Brain microvascular endothelial cell (primary cell): Measurements from ENCODE around the gene PCGF3.

Experiments used
- DNase-seq: peaks from one replicate; pipeline ENCODE4 v3.0.0-alpha.2; 2020
- H3K27ac ChIP-seq: fragments of 250-450 bp; sonication (Bioruptor Pico); 2 replicates; pipeline ENCODE4 v1.5.1; 2020; ENCODE audit warnings: mild to moderate bottlenecking, moderate library complexity
- H3K27me3 ChIP-seq: fragments of 250-450 bp; sonication (Bioruptor Pico); replicated peaks from 2 replicates; pipeline ENCODE4 v1.5.1; 2020; ENCODE audit warnings: mild to moderate bottlenecking
- H3K36me3 ChIP-seq: fragments of 250-450 bp; sonication (Bioruptor Pico); replicated peaks from 2 replicates; pipeline ENCODE4 v1.5.1; 2020; ENCODE audit warnings: mild to moderate bottlenecking
- H3K4me3 ChIP-seq: 2 replicates; pipeline ENCODE4 v1.5.1; 2011; ENCODE audit warnings: low read depth, mild to moderate bottlenecking, control low read depth, low read length, moderate library complexity
- in situ Hi-C: cut with HindIII; loops from 2 replicates; pipeline ENCODE4 v1.10.0; 2017; ENCODE audit warnings: low sequenced_read_pairs, low pct_ligation_motif_present
- TF ChIP-seq, protein P1 (sequence below): IDR thresholded peaks from 2 replicates; pipeline ENCODE4 v1.5.1; 2011; ENCODE audit warnings: low read depth, mild to moderate bottlenecking, moderate library complexity, low read length, control low read depth, inconsistent platforms; ENCODE audit errors: missing control alignments

PCGF3 gene

DNA sequence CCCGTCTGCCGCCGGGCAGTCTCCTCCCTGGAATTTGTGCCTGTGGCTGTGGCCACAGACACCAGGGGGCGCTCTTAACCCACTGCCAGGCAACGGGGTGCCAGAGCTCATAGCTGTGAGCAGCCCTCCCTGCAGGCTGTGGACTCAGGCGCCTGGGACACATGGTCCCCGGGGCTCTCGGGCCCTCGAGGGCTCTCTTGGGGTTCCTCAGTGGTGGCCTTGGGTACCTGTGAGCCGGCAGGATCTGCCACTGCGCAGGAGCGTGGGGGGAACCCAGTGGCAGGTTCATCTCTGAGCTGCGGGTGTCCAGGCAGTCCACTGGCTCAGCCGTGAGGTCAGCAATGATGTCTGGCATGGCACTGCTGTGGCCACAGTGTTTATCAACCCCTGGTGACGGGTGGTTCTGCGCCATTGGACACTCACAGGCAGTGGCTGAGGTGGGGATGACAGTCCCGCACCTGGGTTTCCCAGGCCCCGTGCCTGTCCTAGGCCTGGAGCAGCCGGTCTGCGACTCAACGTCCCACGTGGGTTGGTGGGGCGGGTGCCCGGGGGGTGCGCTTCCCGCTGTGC lies 37.2 kb downstream of the PCGF3 start:
- Histone ChIP-seq H3K27me3 (no peaks in the 10 kb centered on the region), H3K36me3 (peaks cover 39% of the 10 kb centered on the region), H3K27ac (no peak overlapping the region), H3K4me3 (no peak overlapping the region)
- TF ChIP-seq, protein P1, sequence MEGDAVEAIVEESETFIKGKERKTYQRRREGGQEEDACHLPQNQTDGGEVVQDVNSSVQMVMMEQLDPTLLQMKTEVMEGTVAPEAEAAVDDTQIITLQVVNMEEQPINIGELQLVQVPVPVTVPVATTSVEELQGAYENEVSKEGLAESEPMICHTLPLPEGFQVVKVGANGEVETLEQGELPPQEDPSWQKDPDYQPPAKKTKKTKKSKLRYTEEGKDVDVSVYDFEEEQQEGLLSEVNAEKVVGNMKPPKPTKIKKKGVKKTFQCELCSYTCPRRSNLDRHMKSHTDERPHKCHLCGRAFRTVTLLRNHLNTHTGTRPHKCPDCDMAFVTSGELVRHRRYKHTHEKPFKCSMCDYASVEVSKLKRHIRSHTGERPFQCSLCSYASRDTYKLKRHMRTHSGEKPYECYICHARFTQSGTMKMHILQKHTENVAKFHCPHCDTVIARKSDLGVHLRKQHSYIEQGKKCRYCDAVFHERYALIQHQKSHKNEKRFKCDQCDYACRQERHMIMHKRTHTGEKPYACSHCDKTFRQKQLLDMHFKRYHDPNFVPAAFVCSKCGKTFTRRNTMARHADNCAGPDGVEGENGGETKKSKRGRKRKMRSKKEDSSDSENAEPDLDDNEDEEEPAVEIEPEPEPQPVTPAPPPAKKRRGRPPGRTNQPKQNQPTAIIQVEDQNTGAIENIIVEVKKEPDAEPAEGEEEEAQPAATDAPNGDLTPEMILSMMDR, result peak; percentile 92
- in situ Hi-C loops, result no loop called here
- DNase-seq, result peak; percentile 55

DNA sequence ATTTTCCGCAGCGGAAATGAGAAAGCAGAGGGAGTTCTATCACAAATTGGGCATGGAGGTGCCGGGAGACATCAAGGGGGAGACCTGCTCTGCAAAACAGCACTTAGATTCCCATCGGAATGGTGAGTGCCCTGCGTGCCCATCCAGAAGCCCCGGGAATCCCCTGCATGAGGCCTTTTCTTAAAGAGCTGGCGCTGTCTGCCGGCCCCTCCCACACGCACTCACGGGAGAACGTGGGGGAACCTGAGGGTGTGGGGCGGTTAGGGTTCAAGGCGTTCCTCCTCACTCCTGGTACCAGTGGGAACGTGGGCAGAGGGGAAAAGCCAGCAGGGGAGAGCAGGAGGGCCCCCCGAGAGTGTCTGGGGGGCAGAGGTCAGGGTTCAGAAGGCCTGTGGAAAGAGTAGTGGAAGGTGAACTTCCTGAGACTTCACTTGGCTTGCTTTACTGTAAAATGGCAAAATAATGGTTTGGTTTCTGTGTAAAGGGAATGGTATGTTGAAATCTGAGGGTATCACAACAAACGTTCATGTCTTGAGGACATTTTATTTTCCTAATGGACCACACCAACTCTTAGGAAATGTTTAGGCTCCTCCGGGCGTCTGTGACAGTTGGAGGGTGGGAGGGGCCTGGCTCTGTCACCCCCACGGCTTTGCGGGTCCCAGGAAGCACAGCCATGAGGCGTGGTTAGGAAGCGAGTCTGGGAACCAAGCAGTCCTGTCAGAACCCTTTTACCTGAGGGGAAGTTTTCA lies 38.0 kb downstream of the PCGF3 start:
- in situ Hi-C loops, result no loop called here
- TF ChIP-seq, protein P1, result no peak
- DNase-seq, result no peak
- Histone ChIP-seq H3K27me3 (no peaks in the 10 kb centered on the region), H3K4me3 (no peak overlapping the region), H3K36me3 (peaks cover 38% of the 10 kb centered on the region), H3K27ac (peak overlapping the region; percentile 38)

DNA sequence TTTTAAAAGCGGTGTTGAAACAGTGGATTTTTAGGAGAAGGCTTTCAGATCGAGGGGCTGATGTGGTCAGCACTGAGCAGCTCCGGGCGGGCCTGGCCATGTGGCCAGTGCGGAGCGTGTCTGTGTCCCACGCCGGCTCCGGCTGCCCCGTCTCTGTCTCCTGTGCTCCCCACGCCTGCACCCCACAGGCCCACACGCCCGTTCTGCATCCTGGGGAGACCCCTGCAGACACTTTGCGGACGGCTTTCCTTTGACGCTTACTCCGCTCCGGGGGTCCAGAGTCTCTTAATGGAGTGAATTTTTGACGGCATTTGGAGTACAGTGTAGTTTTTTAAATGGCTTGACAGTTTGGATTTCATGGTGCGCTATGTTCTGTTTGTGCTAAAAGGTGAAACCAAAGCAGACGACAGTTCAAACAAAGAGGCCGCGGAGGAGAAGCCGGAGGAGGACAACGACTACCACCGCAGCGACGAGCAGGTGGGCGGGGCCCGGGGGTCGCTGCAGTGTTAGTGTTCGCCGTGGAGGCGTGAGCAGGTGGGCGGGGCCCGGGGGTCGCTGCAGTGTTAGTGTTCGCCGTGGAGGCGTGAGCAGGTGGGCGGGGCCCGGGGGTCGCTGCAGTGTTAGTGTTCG lies 38.7 kb downstream of the PCGF3 start:
- peaks cover 33% of the 10 kb centered on the region for H3K36me3 ChIP-seq
- peak overlapping the region; percentile 38 for H3K27ac ChIP-seq
- DNase-seq, result no peak
- no peaks in the 10 kb centered on the region for H3K27me3 ChIP-seq
- TF ChIP-seq, protein P1, result no peak
- H3K4me3 ChIP-seq, result no peak overlapping the region
- in situ Hi-C loops, result no loop called here

DNA sequence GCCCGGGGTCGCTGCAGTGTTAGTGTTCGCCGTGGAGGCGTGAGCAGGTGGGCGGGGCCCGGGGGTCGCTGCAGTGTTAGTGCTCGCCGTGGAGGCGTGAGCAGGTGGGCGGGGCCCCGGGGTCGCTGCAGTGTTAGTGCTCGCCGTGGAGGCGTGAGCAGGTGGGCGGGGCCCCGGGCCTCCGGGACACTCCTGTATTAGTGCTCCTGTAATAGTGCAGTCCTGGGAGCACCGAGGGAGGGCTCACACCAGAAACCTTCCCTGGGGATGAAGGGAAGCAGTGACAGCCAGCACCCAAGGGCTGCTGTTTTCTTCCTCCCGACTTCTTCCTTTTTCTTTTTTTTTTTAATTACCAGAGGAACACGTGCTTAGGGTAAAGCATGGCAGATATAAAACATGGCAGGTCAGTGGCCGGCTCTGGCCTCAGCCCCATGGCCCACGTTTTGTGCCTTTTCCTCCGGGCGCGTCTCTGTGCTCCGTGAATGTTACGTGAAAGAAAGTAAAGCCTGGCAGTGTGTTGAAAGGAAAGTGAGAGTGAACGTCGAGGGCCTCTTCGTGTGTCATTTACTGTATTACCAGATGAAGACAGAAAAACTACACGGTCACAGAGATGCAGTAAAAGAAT lies 42.0 kb downstream of the PCGF3 start:
- TF ChIP-seq, protein P1, result no peak
- in situ Hi-C loops, result no loop called here
- no peak for DNase-seq
- H3K27ac ChIP-seq, result no peak overlapping the region
- H3K4me3 ChIP-seq, result no peak overlapping the region
- no peaks in the 10 kb centered on the region for H3K27me3 ChIP-seq
- peaks cover 8% of the 10 kb centered on the region for H3K36me3 ChIP-seq

DNA sequence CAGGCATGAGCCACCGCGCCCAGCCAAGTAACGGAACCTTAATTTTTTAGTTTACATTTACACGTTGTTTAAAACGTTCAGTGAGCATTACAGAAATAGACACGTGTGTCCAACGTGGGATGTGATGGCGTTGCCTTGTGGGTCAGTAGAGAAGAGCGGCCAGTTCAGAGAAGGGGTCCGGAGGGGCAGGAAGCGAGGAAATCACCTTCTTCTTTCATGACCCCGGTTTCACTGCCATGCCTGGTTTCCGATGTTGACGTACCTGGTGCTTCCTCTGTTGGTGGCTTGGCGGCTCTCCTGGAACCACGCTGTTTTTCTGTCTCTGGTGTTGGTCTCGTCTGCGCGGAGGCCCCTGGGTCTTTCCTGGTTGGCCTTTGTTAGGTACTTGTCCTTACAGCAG lies 42.8 kb downstream of the PCGF3 start:
- DNase-seq, result no peak
- Histone ChIP-seq H3K27me3 (no peaks in the 10 kb centered on the region), H3K4me3 (no peak overlapping the region), H3K36me3 (peaks cover 8% of the 10 kb centered on the region), H3K27ac (no peak overlapping the region)
- in situ Hi-C loops, result no loop called here
- TF ChIP-seq, protein P1, result no peak
